A673 (cell line): Measurements from ENCODE around the gene APOA1.

Experiments
- CTCF ChIP-seq: fragments of 300-800, 200-600 bp; sonication (generic); conservative IDR thresholded peaks from 2 replicates; pipeline ENCODE4 v1.5.1; 2017; ENCODE audit warnings: low read depth, mild to moderate bottlenecking, antibody characterized with exemption, low read length, moderate library complexity, mixed read lengths
- EZH2 ChIP-seq: fragments of 200-600 bp; sonication (generic); IDR thresholded peaks from 2 replicates; pipeline ENCODE4 v1.6.1; 2017; ENCODE audit warnings: borderline replicate concordance, low read depth, mild to moderate bottlenecking, mixed read lengths, antibody characterized with exemption, low read length; ENCODE audit not compliant: poor library complexity, severe bottlenecking

- TF ChIP-seq CTCF (no peak), EZH2 (no peak)
Measured at GRCh38 chr11:116788975-116789374, 48.4 kb downstream of the APOA1 start.
